ENCODE data around the gene GMDS. TPM values are rescaled to one million over a fixed set of nuclear protein-coding genes. Genes with fewer than 3 reads are reported as not detected.

GMDS gene
- total and polyA plus RNA-seq, 9 donors: 6.6 to 20.6 (median 11.0) TPM

GRCh38 chr6:2191390-2191740 lies 54.0 kb downstream of the GMDS start:
- no peak overlapping the region for H3K4me3 ChIP-seq
- 97 to 100% (median 99%) methylated on average over 7 to 9 of the region's 9 CpGs for WGBS, 3 donors
- TF ChIP-seq POLR2A (IDR thresholded peaks at IDR 0.05) (no peak), CTCF (IDR thresholded peaks at IDR 0.05) (no peak), EP300 (IDR thresholded peaks at IDR 0.05) (no peak)
- no peak for DNase-seq
- H3K27me3 ChIP-seq: no peaks in the 10 kb centered on the region
- no peaks in the 10 kb centered on the region for H3K36me3 ChIP-seq
- no peak overlapping the region for H3K27ac ChIP-seq
- no peaks in the 10 kb centered on the region for H3K9me3 ChIP-seq
- intact Hi-C loops (cut with DNase I): loop anchor here in 1 of 4 donors (5.0 kb wide), 1 partner anchor 589 kb away; no protein-coding TSS in a partner anchor
- no peaks in the 10 kb centered on the region for H3K4me1 ChIP-seq (ENCODE audit: insufficient read depth)

DNA sequence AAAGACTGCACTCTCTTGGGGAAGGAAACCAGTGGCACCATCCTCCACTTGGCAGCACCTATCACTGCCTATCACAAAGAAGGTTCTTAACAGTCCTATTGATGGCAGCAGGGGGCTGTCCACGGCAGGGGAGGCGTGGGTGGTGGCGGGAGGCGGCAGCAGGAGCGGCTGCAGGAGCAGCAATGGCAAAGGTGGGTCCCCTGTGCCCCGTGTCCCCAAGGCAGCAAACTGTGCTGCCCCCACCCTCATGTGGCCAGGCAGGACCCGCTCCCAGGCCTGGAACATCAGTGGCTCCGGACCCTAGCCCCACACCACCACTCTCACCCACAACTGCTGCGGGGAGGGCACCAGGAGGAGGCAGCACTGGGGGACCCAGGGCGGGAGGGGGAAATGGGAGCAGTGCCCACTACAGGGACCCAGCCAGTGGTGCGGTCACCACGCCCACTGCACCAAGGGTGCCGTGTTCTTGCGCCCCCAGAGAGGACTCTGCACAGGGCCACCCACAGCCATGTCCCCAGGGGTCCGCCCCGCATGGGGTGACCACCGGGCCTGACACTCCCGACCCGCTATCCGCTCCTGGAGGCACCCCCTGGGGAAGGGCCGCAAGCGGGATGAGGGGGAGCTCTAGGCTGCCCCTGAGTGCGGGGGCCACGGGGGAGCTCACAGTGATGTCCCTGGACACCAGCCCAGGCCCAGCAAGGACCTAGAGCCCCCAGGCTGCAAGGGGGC lies 54.6 kb downstream of the GMDS start:
- Histone ChIP-seq H3K4me3 (no peak overlapping the region), H3K27me3 (no peaks in the 10 kb centered on the region), H3K9me3 (no peaks in the 10 kb centered on the region), H3K4me1 (ENCODE audit: insufficient read depth) (no peaks in the 10 kb centered on the region), H3K27ac (no peak overlapping the region), H3K36me3 (no peaks in the 10 kb centered on the region)
- no peak for DNase-seq
- WGBS, 3 donors: 95 to 98% (median 96%) methylated on average over 23 to 24 of the region's 24 CpGs
- no peak for TF ChIP-seq EP300 (IDR thresholded peaks at IDR 0.05)
- TF ChIP-seq CTCF (IDR thresholded peaks at IDR 0.05): no peak
- no peak for TF ChIP-seq POLR2A (IDR thresholded peaks at IDR 0.05)
- intact Hi-C loops (cut with DNase I): loop anchor here in 1 of 4 donors (5.0 kb wide), 1 partner anchor 589 kb away; no protein-coding TSS in a partner anchor

GRCh38 chr6:2188856-2189384 lies 56.5 kb downstream of the GMDS start:
- no peaks in the 10 kb centered on the region for H3K36me3 ChIP-seq
- DNase-seq: no peak
- H3K9me3 ChIP-seq: no peaks in the 10 kb centered on the region
- no peak for TF ChIP-seq EP300 (IDR thresholded peaks at IDR 0.05)
- no peak for TF ChIP-seq CTCF (IDR thresholded peaks at IDR 0.05)
- TF ChIP-seq POLR2A (IDR thresholded peaks at IDR 0.05): no peak
- 52 to 65% (median 61%) methylated on average over 3 of the region's 3 CpGs for WGBS, 3 donors
- H3K4me1 ChIP-seq (ENCODE audit: insufficient read depth): no peaks in the 10 kb centered on the region
- intact Hi-C loops (cut with DNase I): no loop called here
- no peak overlapping the region for H3K4me3 ChIP-seq
- H3K27me3 ChIP-seq: no peaks in the 10 kb centered on the region
- H3K27ac ChIP-seq: no peak overlapping the region

- Histone ChIP-seq H3K4me1 (ENCODE audit: insufficient read depth) (no peaks in the 10 kb centered on the region), H3K9me3 (no peaks in the 10 kb centered on the region), H3K36me3 (no peaks in the 10 kb centered on the region), H3K4me3 (no peak overlapping the region), H3K27ac (no peak overlapping the region), H3K27me3 (no peaks in the 10 kb centered on the region)
- intact Hi-C loops (cut with DNase I): no loop called here
- 95 to 97% (median 95%) methylated on average over 5 of the region's 5 CpGs for WGBS, 3 donors
- DNase-seq: no peak
- TF ChIP-seq EP300 (IDR thresholded peaks at IDR 0.05): no peak
- TF ChIP-seq CTCF (IDR thresholded peaks at IDR 0.05): no peak
- no peak for TF ChIP-seq POLR2A (IDR thresholded peaks at IDR 0.05)
Observed at GRCh38 chr6:2188397-2188796, 57.0 kb downstream of the GMDS start.

Measured in ovary (tissue), 9 donors.